ENCODE results near the gene HOXB9.

DNA sequence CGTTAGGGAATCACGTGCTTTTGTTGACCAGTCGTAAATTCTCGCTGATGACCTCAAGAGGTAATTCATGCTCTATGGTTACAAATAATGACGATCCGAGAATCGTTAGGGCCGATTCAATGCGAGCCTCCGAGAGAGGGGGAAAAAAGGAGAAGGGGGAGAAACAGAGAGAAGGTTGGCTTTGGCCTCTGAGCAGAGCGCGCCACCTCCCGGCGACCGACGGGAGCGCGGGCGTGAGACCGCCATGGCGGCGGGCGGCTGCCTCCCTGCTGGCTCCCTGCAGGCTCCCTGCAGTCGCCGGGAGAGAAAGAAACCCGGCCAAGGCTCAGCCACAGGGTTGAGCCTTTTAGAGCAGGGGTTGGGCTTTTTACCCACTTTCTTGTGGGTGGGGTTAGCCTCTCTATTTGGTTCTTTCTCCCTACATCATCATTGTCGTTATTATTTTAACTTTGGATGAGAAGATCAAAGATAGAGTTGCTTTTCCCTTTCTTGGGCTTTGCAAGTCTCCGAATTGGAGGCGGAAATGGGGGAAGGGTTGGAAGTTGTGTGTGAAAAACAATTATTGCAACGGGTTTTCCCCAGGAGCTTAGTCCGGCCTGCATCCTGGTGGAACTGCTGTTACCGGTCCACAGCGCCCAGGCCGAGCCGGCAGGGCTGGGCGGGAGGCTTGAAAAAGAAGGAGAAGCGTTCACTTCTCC is 32.2 kb downstream of the HOXB9 start:
- TF ChIP-seq, protein P1, sequence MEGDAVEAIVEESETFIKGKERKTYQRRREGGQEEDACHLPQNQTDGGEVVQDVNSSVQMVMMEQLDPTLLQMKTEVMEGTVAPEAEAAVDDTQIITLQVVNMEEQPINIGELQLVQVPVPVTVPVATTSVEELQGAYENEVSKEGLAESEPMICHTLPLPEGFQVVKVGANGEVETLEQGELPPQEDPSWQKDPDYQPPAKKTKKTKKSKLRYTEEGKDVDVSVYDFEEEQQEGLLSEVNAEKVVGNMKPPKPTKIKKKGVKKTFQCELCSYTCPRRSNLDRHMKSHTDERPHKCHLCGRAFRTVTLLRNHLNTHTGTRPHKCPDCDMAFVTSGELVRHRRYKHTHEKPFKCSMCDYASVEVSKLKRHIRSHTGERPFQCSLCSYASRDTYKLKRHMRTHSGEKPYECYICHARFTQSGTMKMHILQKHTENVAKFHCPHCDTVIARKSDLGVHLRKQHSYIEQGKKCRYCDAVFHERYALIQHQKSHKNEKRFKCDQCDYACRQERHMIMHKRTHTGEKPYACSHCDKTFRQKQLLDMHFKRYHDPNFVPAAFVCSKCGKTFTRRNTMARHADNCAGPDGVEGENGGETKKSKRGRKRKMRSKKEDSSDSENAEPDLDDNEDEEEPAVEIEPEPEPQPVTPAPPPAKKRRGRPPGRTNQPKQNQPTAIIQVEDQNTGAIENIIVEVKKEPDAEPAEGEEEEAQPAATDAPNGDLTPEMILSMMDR (conservative IDR thresholded peaks at IDR 0.05; ENCODE audit: low read length): peak; percentile 85
- no peak for TF ChIP-seq EZH2phosphoT487 (IDR thresholded peaks at IDR 0.05; ENCODE audit: borderline replicate concordance, low read depth, low read length)
